OCI-LY3 (cell line): ENCODE data around the gene FER1L5.

Experiments used
- H2AFZ ChIP-seq: fragments of 200-600, 300-600 bp; shearing (Covaris generic); 2 replicates; pipeline ENCODE4 v1.6.0; 2014; ENCODE audit warnings: antibody characterized with exemption, low read depth, low read length
- H3K27ac ChIP-seq: fragments of 200-600, 300-600 bp; sonication (generic); 2 replicates; pipeline ENCODE4 v1.5.1; 2014; ENCODE audit warnings: mild to moderate bottlenecking, low read length, moderate library complexity, mixed read lengths
- H3K27me3 ChIP-seq: fragments of 200-600, 300-600 bp; sonication (generic); 2 replicates; pipeline ENCODE4 v1.6.1; 2014; ENCODE audit warnings: low read depth, low read length, mixed read lengths
- H3K36me3 ChIP-seq: fragments of 200-600, 300-600 bp; sonication (generic); replicated peaks from 2 replicates; pipeline ENCODE3; 2014; ENCODE audit warnings: low read depth, low read length, mixed read lengths
- H3K4me1 ChIP-seq: fragments of 300-600, 200-600 bp; sonication (generic); 2 replicates; pipeline ENCODE4 v1.6.1; 2014; ENCODE audit warnings: low read length, mixed read lengths
- H3K4me2 ChIP-seq: fragments of 200-600, 300-600 bp; sonication (generic); 2 replicates; pipeline ENCODE4 v1.6.1; 2014; ENCODE audit warnings: low read length, mixed read lengths
- H3K4me3 ChIP-seq: fragments of 300-600, 200-600 bp; sonication (generic); 2 replicates; pipeline ENCODE4 v1.5.1; 2014; ENCODE audit warnings: antibody characterized with exemption, mild to moderate bottlenecking, low read length, moderate library complexity
- H3K79me2 ChIP-seq: fragments of 300-600, 200-600 bp; shearing (Covaris generic); 2 replicates; pipeline ENCODE4 v1.6.1; 2014; ENCODE audit warnings: mild to moderate bottlenecking, low read length, mixed read lengths
- H3K9ac ChIP-seq: fragments of 300-600, 200-600 bp; shearing (Covaris generic); 2 replicates; pipeline ENCODE4 v1.6.0; 2014; ENCODE audit warnings: mild to moderate bottlenecking, low read length, moderate library complexity
- H3K9me3 ChIP-seq: fragments of 200-600, 300-600 bp; shearing (Covaris generic); 2 replicates; pipeline ENCODE4 v1.6.1; 2014; ENCODE audit warnings: low read length, mixed read lengths; ENCODE audit not compliant: insufficient read depth
- H4K20me1 ChIP-seq: fragments of 200-600, 300-600 bp; sonication (generic); 2 replicates; pipeline ENCODE4 v1.6.1; 2016; ENCODE audit warnings: low read length, mixed read lengths; ENCODE audit not compliant: insufficient read depth
- EZH2phosphoT487 ChIP-seq: fragments of 200-600 bp; shearing (Covaris generic); IDR thresholded peaks from 2 replicates; pipeline ENCODE4 v1.6.1; 2018; ENCODE audit warnings: antibody characterized with exemption, mixed run types, low read depth
- TF ChIP-seq, protein P1 (sequence below): fragments of 200-600, 300-600 bp; sonication (generic); IDR thresholded peaks from 2 replicates; pipeline ENCODE4 v1.5.1; 2014; ENCODE audit warnings: antibody characterized with exemption, low read length, low read depth

The FER1L5 gene

DNA sequence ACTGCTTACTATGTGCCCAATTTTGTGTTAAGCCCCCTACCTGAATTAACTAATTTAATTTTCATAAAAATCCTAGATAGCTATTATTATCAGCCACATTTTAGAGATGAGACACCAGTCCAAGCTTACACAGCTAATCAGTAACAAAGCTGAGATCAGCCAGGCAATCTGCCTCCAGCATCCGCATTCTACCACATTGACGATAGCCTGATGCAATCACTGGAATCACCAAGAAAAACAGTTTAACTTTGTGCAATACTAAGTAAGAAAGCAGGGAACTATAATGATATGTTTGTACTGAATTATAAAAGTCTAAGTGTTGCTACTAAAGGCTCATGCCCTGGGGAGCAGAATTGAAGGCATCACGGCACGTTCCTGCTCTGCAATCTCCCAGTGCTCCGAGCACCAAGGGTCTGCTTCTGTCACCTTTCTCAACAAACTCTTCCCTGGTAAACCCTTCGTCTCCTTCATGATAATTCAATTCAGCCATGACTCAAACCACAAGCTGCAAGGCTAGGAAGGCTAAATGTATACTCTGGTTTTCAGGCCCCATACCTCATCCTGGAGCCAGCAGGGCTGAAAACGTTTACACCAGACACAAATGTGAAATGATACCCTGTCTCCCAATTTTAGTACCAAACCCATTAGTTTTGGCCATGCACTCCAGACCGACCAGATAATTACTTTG is 23.8 kb upstream of the FER1L5 start:
- Histone ChIP-seq H3K36me3 (peaks cover 26% of the 10 kb centered on the region), H3K9me3 (no peaks in the 10 kb centered on the region), H3K4me2 (no peak overlapping the region), H3K9ac (no peak overlapping the region), H3K27ac (no peak overlapping the region), H3K79me2 (no peaks in the 10 kb centered on the region), H2AFZ (no peak overlapping the region), H3K4me1 (no peaks in the 10 kb centered on the region), H3K4me3 (no peak overlapping the region), H4K20me1 (no peaks in the 10 kb centered on the region), H3K27me3 (no peaks in the 10 kb centered on the region)
- TF ChIP-seq EZH2phosphoT487 = no peak
- TF ChIP-seq, protein P1, sequence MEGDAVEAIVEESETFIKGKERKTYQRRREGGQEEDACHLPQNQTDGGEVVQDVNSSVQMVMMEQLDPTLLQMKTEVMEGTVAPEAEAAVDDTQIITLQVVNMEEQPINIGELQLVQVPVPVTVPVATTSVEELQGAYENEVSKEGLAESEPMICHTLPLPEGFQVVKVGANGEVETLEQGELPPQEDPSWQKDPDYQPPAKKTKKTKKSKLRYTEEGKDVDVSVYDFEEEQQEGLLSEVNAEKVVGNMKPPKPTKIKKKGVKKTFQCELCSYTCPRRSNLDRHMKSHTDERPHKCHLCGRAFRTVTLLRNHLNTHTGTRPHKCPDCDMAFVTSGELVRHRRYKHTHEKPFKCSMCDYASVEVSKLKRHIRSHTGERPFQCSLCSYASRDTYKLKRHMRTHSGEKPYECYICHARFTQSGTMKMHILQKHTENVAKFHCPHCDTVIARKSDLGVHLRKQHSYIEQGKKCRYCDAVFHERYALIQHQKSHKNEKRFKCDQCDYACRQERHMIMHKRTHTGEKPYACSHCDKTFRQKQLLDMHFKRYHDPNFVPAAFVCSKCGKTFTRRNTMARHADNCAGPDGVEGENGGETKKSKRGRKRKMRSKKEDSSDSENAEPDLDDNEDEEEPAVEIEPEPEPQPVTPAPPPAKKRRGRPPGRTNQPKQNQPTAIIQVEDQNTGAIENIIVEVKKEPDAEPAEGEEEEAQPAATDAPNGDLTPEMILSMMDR = no peak

DNA sequence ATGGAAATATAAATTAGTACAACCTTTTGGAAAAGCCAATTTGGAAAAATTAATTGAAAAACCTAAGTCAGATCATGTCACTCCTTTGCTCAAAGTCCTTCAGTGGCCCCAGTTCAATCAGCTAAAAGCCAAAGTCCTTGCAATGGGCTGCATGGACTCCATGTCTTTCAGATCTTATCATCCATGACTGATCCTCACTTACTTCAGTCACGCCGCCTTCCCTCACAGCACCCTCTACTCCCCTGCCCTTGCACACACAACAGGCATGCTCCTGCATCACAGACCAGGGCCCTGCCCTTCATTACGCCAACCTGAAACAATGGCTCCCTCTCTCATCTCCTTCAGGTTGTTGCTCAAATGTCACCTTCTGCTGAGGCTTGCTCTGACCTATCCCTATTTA is 20.0 kb upstream of the FER1L5 start:
- Histone ChIP-seq H4K20me1 (0 out of 2 replicates have a peak, but pooled peaks cover 3% of the 10 kb centered on the region), H2AFZ (no peak overlapping the region), H3K4me1 (no peaks in the 10 kb centered on the region), H3K9ac (no peak overlapping the region), H3K27me3 (no peaks in the 10 kb centered on the region), H3K36me3 (peaks cover 16% of the 10 kb centered on the region), H3K9me3 (no peaks in the 10 kb centered on the region), H3K79me2 (no peaks in the 10 kb centered on the region), H3K4me3 (no peak overlapping the region), H3K27ac (no peak overlapping the region), H3K4me2 (no peak overlapping the region)
- TF ChIP-seq EZH2phosphoT487 = no peak
- TF ChIP-seq, protein P1 = no peak

DNA sequence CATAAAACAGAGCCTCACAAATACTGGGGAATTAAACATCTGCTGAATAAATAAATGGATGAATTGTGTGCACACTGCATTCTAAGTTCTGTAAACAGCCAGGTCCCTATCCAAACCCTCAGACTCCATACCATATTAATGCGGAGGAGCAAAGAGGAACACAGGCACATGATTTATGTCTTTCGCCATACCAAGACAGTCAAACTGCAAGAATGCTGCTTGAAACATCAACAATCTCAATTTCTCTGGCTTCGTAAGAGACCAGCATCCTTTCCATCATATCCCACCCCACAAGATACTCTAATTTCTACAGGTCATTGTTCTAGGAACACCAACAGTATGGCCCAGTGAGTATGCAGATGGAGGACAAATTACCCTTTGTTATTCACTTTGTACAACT is 19.4 kb upstream of the FER1L5 start:
- H3K36me3 ChIP-seq = peaks cover 22% of the 10 kb centered on the region
- no peak overlapping the region for H3K27ac ChIP-seq
- TF ChIP-seq, protein P1 = no peak
- TF ChIP-seq EZH2phosphoT487 = no peak
- H3K4me1 ChIP-seq = no peaks in the 10 kb centered on the region
- no peak overlapping the region for H3K4me3 ChIP-seq
- no peak overlapping the region for H3K4me2 ChIP-seq
- H4K20me1 ChIP-seq = 0 out of 2 replicates have a peak, but pooled peaks cover 3% of the 10 kb centered on the region
- no peaks in the 10 kb centered on the region for H3K9me3 ChIP-seq
- no peak overlapping the region for H2AFZ ChIP-seq
- no peaks in the 10 kb centered on the region for H3K27me3 ChIP-seq
- no peaks in the 10 kb centered on the region for H3K79me2 ChIP-seq
- H3K9ac ChIP-seq = no peak overlapping the region

DNA sequence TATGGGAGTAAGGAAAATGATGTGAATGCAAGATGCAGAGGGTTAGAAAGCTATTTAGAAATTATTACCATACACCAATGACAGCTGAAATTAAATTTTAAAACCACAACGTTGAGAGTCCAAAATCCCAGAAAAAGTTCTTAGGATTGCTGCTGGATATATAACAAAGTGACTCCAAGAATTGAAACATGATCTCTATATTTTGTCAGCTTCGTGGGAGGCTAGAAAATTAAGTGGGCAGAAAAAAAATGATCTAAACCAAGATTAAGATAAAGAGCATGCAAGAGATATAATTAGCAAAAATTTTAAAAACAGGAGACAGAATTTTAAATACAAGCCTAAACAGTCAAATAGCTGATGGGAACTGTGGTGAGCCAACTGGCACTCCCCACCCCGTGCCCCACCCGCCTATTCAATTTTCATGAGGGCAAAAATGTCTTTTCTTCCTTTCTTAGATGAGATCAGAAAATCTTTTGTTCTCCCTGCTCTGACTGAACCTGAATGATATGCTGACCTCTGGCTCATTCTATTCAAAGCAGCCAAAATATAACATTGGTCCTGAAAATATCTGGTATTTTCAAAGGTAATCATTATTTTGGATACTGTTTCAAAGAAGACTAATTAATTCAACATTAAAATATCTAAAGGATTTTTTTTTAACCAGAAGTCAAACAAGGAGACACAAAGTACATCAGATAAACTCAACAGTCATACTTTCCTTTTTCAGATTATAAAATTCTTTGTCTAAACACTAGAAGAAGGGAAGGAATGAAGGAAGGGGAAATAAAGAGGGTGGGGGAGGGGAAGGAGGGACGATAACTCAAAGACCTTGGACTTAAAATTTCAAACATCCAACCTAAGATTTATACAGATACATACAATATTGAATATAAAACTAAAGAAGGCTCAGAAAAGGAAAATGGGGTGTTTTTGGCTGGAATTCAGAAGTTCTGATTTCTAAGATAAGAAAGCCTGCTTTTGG is 16.7 kb upstream of the FER1L5 start:
- no peaks in the 10 kb centered on the region for H3K4me1 ChIP-seq
- H3K79me2 ChIP-seq = no peaks in the 10 kb centered on the region
- H4K20me1 ChIP-seq = 0 out of 2 replicates have a peak, but pooled peaks cover 3% of the 10 kb centered on the region
- no peak overlapping the region for H3K9ac ChIP-seq
- no peaks in the 10 kb centered on the region for H3K27me3 ChIP-seq
- TF ChIP-seq, protein P1 = no peak
- TF ChIP-seq EZH2phosphoT487 = no peak
- no peaks in the 10 kb centered on the region for H3K9me3 ChIP-seq
- no peak overlapping the region for H3K4me2 ChIP-seq
- peaks cover 21% of the 10 kb centered on the region for H3K36me3 ChIP-seq
- no peak overlapping the region for H3K27ac ChIP-seq
- no peak overlapping the region for H2AFZ ChIP-seq
- H3K4me3 ChIP-seq = no peak overlapping the region
